Neural progenitor cell (in vitro differentiated cells): Measurements from ENCODE around the gene TNFRSF8.

Source experiments
- CTCF ChIP-seq: fragments of 200-600 bp; sonication (generic); IDR thresholded peaks from 2 replicates; pipeline ENCODE4 v1.5.1; 2017; ENCODE audit warnings: antibody characterized with exemption, mild to moderate bottlenecking
- EZH2 ChIP-seq: fragments of 200-600 bp; sonication (generic); IDR thresholded peaks from 2 replicates; pipeline ENCODE4 v1.6.1; 2017; ENCODE audit warnings: antibody characterized with exemption, mild to moderate bottlenecking, moderate library complexity

GRCh38 chr1:12069623-12070244 is 6.6 kb downstream of the TNFRSF8 start:
- TF ChIP-seq CTCF (no peak), EZH2 (no peak)
